Thymus (tissue), 11 donors: ENCODE results near the gene MBTPS1. TPM values are rescaled to one million over a fixed set of nuclear protein-coding genes. Genes with fewer than 3 reads are reported as not detected.

ENCODE experiments used
- DNase-seq, 9 donors: peaks; one replicate each; pipeline ENCODE4 v3.0.0-alpha.2; 2013; ENCODE audit warnings: low spot score in 9 of 9, low read depth in 6 of 9, missing footprints in 1 of 9
- H3K27ac ChIP-seq, 2 donors: one replicate each; pipeline ENCODE4 v1.5.1; 2013; ENCODE audit warnings: control low read depth in 1 of 2, low read depth in 1 of 2, low read length in 1 of 2, mild to moderate bottlenecking in 1 of 2, moderate library complexity in 1 of 2
- H3K27me3 ChIP-seq, 2 donors: one replicate each; pipeline ENCODE4 v1.5.1; 2013; ENCODE audit warnings: low read length in 1 of 2; ENCODE audit not compliant: control insufficient read depth in 2 of 2, insufficient read depth in 1 of 2
- H3K36me3 ChIP-seq, 2 donors: one replicate each; pipeline ENCODE4 v1.5.1; 2013; ENCODE audit warnings: low read length in 1 of 2, mild to moderate bottlenecking in 1 of 2, moderate library complexity in 1 of 2; ENCODE audit not compliant: control insufficient read depth in 2 of 2, insufficient read depth in 2 of 2
- H3K4me1 ChIP-seq, 2 donors: one replicate each; pipeline ENCODE4 v1.5.1; 2013; ENCODE audit warnings: low read length in 2 of 2; ENCODE audit not compliant: control insufficient read depth in 2 of 2, insufficient read depth in 2 of 2
- H3K4me3 ChIP-seq, 2 donors: one replicate each; pipeline ENCODE4 v1.5.1; 2013; ENCODE audit warnings: low read length in 2 of 2, control low read depth in 1 of 2, mild to moderate bottlenecking in 1 of 2
- H3K9me3 ChIP-seq, 2 donors: one replicate each; pipeline ENCODE4 v1.5.1; 2013; ENCODE audit warnings: low read length in 1 of 2, mild to moderate bottlenecking in 1 of 2; ENCODE audit not compliant: control insufficient read depth in 2 of 2, insufficient read depth in 1 of 2
- WGBS: extraction: QIAGEN DNeasy Blood & Tissue Kit; methylation state at CpG from one replicate; pipeline ENCODE4 v1.1.7; 2013; 5-methylcytosine and 5-hydroxymethylcytosine counted together
- polyA plus RNA-seq: library from polyadenylated mRNA; stranded (reverse); fragments of 200-250 nt; gene quantifications from one replicate; pipeline ENCODE4 v1.2.3, GENCODE V29; 2013
- total RNA-seq: library from RNA; stranded (reverse); fragments of 120-200 nt; gene quantifications from one replicate; pipeline ENCODE4 v1.2.4, GENCODE V29; 2013
- donor health status: healthy.

The MBTPS1 gene
- total and polyA plus RNA-seq, 2 donors = 39.4 to 65.6 TPM

DNA sequence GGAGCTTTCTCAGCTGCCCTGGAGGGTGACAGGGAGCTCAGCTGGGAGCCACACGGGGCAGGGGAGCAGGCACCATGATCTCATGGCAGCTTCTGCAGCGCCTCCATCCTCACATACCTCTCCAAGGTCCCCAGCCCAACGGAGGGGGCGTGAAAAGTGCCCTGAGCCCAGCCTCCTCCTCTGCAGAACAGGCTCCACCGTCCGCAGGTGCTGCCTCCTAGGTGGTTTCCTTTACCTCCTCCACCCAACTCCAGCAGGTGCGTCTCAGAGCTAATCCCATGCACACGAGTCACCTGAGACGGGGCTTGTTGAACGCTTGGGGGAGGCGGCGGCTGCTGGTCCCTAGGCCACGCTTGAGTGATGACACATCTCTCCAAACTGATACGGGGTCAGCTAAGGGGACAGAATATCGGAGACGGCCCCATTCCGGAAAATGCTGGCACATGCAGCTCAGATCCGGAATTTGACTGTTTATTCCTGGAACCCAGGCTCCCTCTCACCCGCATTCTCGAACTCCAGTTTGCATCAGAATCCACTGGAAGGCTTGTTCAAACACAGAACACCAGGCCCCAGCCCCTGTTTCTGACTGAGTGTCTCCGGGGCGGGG is 73.8 kb downstream of the MBTPS1 start:
- H3K4me1 ChIP-seq = peaks cover 0 to 6% of the 10 kb centered on the region in 2 donors
- H3K9me3 ChIP-seq = no peaks in the 10 kb centered on the region
- peaks cover 0 to 5% of the 10 kb centered on the region in 2 donors for H3K36me3 ChIP-seq
- H3K4me3 ChIP-seq = no peak overlapping the region
- WGBS = 69% methylated on average over 22 of the region's 22 CpGs
- DNase-seq = peak in 1 of 9 donors; percentile 18
- peaks cover 0 to 47% of the 10 kb centered on the region in 2 donors for H3K27me3 ChIP-seq
- H3K27ac ChIP-seq = no peak overlapping the region

DNA sequence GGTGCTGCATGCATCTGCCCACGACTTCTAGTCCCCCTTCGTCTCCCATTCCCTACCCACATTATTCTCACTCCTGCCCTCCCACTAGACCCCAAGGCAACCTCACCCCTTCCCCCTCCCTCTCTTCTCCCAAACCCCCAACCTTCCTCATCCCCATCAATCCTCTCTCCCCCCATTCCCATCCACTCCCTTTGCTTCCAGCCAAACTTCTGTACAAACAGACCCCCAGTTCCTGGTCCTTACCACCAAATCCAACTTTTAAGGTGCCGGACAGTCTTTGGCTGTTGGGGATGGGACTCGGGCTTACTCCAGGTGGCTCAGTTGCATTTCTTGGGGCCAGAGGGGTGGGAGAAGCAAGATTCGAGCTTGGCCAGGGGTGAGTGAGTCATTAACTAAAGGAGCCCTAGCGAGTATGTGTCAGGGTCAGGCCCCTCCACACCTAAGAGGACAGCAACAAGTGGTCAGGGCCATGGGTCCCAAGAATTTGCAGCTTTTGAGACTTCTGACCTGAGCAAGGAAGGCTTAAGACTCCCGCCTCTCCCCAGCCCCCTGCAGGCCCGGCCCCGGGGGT is 74.3 kb downstream of the MBTPS1 start, which contains the start of gene SLC38A8:
TSS of gene SLC38A8 (minus strand) at position 488 of the 571 bp plus-strand sequence. CDS start 638 bp downstream, outside the sequence.
- DNase-seq = no peak
- no peaks in the 10 kb centered on the region for H3K9me3 ChIP-seq
- WGBS = 65% methylated on average over 9 of the region's 9 CpGs
- H3K4me3 ChIP-seq = no peak within 1 kb of the TSS
- peaks cover 0 to 6% of the 10 kb centered on the region in 2 donors for H3K4me1 ChIP-seq
- no peak within 1 kb of the TSS for H3K27ac ChIP-seq
- peaks cover 0 to 47% of the 10 kb centered on the region in 2 donors for H3K27me3 ChIP-seq
- peaks cover 0 to 3% of the 10 kb centered on the region in 2 donors for H3K36me3 ChIP-seq

GRCh38 chr16:84041881-84042280 is 74.9 kb downstream of the MBTPS1 start:
- 89% methylated on average over 17 of the region's 17 CpGs for whole genome bisulfite sequencing
- peaks cover 0 to 47% of the 10 kb centered on the region in 2 donors for H3K27me3 ChIP-seq
- no peak for DNase-seq
- no peaks in the 10 kb centered on the region for H3K36me3 ChIP-seq
- no peak overlapping the region for H3K27ac ChIP-seq
- no peaks in the 10 kb centered on the region for H3K9me3 ChIP-seq
- H3K4me3 ChIP-seq = no peak overlapping the region
- H3K4me1 ChIP-seq = peaks cover 0 to 6% of the 10 kb centered on the region in 2 donors

- H3K4me3 ChIP-seq = no peak overlapping the region
- WGBS = 89% methylated on average over 42 of the region's 42 CpGs
- no peak overlapping the region for H3K27ac ChIP-seq
- no peaks in the 10 kb centered on the region for H3K9me3 ChIP-seq
- peaks cover 0 to 6% of the 10 kb centered on the region in 2 donors for H3K4me1 ChIP-seq
- H3K27me3 ChIP-seq = peaks cover 0 to 47% of the 10 kb centered on the region in 2 donors
- no peak for DNase-seq
- H3K36me3 ChIP-seq = no peaks in the 10 kb centered on the region
Measured at GRCh38 chr16:84040823-84041820, 75.6 kb downstream of the MBTPS1 start.

DNA sequence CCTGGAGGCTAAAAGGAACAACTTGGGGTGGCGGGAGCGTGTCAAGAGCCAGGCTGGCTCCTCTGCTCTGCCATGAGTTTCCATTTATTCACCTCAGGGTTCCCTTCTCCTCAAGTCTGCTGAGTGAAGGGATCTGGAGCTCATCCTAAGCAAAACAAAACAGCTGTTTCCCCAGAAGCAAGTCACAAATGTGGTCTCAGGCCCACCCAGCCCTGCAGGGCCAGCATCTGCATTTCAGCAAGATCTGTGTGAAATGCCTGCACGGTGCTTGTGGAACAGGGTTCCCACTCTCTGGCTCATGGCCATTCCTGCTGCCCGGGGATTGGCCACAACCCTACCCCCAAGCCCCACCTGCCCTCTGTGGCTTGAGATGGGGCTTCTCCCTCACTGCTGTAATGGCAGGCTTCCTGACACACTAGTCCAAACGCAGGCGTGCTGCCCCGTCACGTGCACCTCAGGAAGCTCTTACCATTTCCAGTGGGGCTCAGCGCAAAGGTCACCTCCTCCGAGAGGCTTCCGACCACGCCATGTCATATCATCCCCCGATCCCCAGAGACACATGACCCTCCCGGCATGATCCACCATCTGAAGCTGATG is 76.4 kb downstream of the MBTPS1 start:
- 89% methylated on average over 14 of the region's 14 CpGs for WGBS
- Histone ChIP-seq H3K27me3 (peaks cover 0 to 47% of the 10 kb centered on the region in 2 donors), H3K4me1 (peaks cover 0 to 6% of the 10 kb centered on the region in 2 donors), H3K27ac (no peak overlapping the region), H3K36me3 (no peaks in the 10 kb centered on the region), H3K4me3 (no peak overlapping the region), H3K9me3 (no peaks in the 10 kb centered on the region)
- DNase-seq = no peak

DNA sequence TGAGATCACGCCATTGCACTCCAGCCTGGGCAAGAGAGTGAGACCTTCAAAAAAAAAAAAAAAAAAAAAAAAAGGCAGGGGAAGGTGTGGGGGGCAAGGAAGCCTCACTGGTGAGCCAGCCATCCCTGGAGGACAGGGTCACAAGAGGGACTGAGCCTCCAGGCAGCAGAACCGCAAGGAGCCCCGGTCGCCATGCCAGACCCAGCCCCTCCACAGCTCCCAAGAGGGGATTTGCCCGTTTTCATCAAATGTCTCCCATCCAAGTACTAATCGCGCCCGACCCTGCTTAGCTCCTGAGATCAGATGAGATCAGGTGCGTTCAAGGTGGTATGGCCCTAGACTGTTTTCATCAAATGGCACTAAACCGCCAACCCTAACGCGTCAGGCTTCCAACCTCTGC is 77.0 kb downstream of the MBTPS1 start:
- Histone ChIP-seq H3K4me1 (peaks cover 0 to 6% of the 10 kb centered on the region in 2 donors), H3K27ac (no peak overlapping the region), H3K36me3 (no peaks in the 10 kb centered on the region), H3K27me3 (peaks cover 0 to 43% of the 10 kb centered on the region in 2 donors), H3K4me3 (no peak overlapping the region), H3K9me3 (no peaks in the 10 kb centered on the region)
- no peak for DNase-seq
- WGBS = 93% methylated on average over 12 of the region's 12 CpGs

DNA sequence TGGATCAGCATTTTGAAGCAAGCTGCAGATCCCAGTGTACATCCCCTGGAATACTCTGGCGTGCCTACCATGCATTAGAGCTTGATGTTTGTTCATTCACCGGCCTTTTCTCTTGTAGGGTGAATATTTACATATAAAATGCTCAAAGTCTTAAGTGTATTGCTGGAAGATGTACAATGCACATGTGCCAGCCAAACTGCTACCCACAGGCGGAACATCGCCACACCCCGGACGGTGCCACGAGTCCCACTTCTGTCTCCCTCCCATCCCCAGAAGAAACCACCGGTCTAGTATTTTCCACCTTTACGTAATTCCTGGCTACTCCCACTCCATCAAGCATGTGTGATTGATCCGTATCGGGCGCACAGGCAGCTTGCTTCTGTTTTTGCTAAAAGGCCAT is 78.3 kb downstream of the MBTPS1 start:
- DNase-seq = no peak
- 96% methylated on average over 12 of the region's 12 CpGs for WGBS
- Histone ChIP-seq H3K4me3 (no peak overlapping the region), H3K27ac (no peak overlapping the region), H3K36me3 (no peaks in the 10 kb centered on the region), H3K27me3 (peaks cover 0 to 32% of the 10 kb centered on the region in 2 donors), H3K4me1 (peaks cover 0 to 2% of the 10 kb centered on the region in 2 donors), H3K9me3 (no peaks in the 10 kb centered on the region)

- Histone ChIP-seq H3K4me3 (no peak overlapping the region), H3K9me3 (no peaks in the 10 kb centered on the region), H3K27me3 (peaks cover 0 to 20% of the 10 kb centered on the region in 2 donors), H3K4me1 (no peaks in the 10 kb centered on the region), H3K36me3 (no peaks in the 10 kb centered on the region), H3K27ac (no peak overlapping the region)
- 92% methylated on average over 8 of the region's 8 CpGs for WGBS
- no peak for DNase-seq
Measured at GRCh38 chr16:84036982-84037425, 79.7 kb downstream of the MBTPS1 start.
